Stimulated activated CD4-positive, alpha-beta T cell treated with anti-CD3 and anti-CD28 coated beads, TNF-alpha, amount 100 ng/mL, for 24 hours (primary cell): Measurements from ENCODE around the gene CNR1.
"Not testable (repeated sequence)": the region's sequence is repeated elsewhere in the genome, so short reads cannot be mapped to it uniquely, and the experiment has no call there.

ENCODE experiments used
- DNase-seq, 3 experiments: peaks; one replicate each; pipeline ENCODE4 v3.0.0-alpha.2; 2020; ENCODE audit warnings: low read depth in 3 of 3

CNR1 gene

DNA sequence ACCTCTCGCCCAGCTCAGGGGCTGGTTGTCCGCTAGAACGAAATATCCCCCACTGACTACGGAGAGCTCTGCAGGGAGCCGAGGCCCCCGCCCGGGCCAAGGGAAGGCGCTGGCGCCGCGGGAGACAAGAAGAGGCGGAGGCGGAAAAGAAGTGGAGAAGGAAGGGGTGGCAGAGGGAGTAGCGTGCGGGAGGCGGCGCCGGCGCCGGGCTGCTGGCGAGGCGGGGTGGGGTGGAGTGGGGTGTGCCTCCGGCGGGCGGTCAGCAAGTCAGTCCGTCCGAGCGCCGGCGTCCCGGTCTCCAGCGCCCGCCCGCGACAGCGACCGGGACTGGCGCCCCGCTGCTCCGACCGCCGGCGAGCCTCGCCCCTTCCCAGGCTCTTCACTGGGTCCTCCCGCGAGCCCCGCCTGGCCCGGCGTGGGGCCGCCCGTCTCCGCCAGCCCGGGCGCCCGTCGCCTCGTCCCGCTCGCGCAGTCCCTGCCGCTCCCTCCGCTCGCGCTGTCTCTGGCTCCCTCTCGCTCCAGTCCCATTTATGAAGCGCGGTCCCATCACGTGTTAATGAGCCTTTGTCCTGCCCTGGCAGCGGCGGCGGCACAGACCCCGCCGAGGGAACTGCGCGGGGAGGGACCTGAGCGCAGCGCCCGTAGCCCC, at the start of gene CNR1:
CNR1 (minus strand) TSS at position 504 of the 649 bp plus-strand sequence. CDS start 21,073 bp downstream, outside the sequence.
- peak in 1 of 3 experiments; percentile 3 for DNase-seq

DNA sequence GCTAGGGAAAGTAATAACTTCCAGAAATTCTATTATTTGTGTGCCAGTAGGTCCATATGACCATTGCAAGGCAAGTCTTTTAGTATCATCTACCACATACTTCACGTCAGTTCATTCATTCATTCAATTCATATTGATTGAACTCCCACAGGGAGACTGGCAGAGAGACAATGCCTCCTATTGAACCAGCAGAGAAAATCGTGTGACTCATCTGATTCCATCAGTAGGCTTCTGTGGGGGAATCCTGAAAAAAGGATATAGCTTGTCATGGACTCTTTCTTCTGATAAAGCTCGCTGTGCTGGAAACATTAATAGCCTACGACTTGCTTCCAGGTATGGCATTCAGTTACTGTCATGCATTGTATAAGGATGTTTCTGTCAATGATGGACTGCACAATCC, 45.3 kb upstream of the CNR1 start:
- no peak for DNase-seq

DNA sequence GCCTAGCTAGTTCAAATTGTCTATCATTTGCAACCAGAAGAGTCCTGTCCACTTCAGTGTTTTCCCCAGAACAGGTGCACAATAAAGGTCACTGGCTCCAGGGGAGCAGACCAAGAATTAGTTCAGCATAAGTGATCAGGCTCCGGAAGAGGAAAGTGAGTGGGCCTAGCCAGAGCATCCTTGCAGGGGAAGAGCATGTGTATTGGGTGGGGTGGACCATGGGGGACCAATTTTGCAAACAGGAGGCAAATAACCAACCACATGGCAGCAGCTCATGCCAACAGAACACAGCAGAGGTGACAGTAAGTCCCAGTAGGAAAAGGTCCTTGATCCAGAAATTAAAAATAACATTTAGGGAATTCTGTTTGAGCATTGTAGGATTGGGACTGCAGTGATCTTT, 43.2 kb upstream of the CNR1 start:
- DNase-seq = no peak

DNA sequence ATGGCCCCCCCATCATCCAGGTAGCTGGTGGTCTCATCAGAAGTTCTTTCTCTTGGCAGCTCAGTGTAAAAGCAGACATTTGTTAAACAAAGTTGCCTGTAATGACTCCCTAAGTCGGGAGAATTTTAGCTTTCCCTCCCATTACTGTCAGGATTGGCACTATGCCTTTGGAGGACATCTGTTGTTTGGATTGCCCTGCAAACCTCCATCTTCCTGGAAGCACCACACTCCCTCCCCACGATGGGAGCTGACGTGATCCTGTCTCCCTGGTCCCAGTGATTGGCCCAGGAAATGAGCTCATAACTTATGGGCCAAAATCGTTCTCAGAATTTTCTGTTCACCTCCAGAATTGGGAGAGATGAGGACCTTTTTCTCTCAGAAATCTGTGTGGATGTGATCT, 42.6 kb upstream of the CNR1 start:
- no peak for DNase-seq

DNA sequence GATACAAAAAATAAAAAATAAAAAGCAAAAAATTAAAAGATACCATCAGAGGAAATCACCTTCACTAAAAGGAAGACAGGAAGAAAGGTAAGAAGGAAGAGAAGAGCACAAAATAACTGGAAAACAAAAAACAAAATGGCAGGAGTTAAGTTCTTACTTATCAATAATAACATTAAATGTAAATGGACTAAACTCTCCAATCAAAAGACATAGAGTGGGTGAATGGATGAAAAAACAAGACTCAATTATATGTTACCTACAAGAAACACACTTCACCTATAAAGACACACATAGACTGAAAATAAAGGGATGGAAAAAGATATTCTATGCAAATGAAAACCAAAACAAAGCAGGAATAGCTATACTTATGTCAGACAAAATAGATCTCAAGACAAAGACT, 35.6 kb upstream of the CNR1 start:
- DNase-seq = not testable (repeated sequence)

DNA sequence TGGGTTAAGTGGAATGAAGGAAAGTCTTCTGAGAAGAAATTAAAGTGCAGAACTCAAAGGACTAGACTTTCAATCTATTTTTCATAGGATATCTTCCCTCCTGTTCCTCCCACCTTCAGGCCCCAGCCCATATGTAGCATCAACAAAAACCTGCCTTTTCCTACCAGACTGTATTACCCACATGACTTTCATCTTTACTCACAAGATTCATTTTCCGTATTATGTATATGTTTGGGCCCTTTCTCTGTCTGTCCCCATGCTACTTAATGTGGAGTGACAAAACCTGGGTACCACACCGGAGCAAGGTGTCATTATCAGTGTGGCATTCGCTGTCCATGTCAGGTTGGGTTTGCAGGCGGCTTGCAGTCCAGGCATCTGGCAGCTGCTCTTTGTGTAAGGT, 18.8 kb upstream of the CNR1 start:
- DNase-seq = no peak

DNA sequence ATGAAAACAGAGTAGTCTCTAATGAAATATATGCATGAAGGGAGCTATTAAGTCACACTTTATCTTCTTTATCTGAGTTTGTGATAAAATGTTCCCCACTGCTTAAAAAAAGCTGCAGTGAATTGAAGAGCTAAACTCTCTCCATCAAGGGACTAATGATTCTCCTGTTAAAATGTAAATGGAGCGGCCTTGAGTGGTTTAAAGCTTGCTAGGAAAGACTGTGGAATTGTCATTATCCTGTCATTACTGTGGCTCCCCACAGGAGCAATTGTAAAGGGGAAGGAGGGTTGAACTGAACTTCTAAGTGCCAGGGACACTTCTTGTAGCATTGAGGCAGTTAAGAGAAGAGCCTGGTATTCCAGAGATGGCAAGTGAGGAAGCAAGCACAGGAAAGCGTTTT, 17.3 kb upstream of the CNR1 start:
- DNase-seq = no peak

DNA sequence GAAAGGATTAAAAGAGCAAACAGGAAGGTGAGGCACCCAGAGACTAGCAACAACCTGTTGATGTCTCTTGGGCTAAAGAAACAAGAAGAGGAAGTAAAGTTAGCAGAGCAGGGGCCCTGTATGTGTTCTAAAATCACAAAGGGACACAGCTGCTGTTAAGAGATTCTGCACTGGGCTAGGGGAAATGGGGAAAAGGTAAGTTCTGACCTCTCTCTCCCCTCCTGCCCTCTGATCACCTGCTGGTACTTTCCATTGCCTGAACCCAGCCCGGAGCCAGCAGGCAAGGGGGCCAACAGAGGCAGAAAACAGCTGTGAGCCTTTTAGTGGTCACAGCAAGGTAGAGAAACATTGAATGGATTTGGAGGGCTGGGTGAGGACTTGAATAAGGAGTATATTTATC, 13.5 kb upstream of the CNR1 start:
- no peak for DNase-seq

DNA sequence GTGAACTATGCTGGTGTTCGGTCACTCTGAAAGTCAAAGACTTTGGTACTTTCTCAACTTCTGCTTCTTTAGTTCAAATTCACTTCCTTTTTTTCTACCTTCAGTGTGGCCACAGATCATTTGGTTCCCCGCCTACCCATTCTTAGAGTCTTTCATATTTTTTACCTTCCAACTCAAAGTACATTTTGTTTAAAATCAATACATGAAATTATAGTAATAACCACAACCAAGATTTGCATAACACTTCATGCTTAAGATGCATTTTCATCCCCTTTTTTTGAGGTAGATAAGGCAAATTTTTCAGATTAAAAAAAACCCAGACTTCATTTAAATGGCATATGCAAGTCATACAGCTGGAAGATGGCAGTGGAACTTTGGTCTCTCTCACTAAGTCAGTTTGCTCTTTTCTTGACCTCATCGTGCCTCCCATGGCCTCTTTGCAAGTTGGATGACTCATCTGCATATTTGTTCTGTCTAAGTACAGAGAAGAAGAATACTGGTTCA, 11.9 kb upstream of the CNR1 start:
- DNase-seq = no peak

DNA sequence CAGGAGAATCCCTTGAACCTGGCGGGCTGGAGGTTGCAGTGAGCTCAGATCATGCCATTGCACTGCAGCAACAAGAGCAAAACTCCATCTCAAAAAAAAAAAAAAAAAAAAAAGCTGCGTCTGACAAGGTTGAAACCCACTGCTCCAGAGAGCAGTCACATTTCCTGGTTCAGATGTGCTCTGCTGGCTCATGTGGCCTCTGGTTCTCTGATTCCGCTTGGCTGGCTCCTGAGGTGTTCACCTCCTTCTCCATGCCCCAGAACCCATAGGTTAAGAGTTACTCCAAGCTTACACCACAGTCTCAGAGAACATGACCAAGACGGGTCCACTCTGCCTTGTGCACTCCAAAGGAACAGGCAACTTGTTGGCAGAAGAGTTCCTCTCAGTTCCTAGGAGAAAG, 8.8 kb upstream of the CNR1 start:
- no peak for DNase-seq

DNA sequence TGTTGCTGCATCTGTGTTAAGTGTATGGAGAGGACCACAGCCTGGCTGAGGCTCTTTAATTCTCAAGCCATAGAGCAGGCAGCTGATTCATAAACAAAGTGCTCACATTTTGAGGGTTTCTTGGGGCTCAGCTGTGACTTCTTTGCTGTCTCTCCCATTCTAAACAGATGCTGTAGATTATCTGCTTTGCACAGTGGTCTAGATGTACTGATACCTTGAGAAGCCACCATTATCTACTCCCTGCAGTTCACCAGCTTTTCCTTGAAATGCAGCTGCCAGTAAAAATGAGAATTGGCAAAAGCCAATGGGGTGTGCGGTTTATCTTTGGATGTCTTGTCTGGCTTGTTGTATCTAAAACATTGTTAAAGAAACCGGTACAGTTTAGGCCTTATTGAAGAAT, 5.2 kb upstream of the CNR1 start:
- no peak for DNase-seq

DNA sequence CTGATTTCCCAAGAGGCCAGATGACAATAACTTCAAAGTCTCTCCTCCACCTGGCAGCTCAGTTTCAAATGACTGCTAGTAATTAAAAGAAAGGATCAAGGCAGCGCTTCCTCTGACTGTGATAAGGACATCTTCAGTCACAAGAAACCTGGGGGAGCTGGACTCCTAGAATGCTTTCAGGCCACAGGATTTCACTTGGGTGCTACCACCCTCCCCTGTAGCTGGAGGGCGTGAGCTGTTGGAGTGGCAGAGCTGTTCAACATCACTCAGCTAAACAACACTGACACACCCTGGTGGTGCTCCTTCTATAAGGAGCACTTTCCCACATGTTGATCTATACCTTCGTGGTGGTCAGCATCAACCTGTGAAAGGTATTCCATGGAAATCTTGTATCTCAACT, 2.2 kb upstream of the CNR1 start:
- DNase-seq = no peak

DNA sequence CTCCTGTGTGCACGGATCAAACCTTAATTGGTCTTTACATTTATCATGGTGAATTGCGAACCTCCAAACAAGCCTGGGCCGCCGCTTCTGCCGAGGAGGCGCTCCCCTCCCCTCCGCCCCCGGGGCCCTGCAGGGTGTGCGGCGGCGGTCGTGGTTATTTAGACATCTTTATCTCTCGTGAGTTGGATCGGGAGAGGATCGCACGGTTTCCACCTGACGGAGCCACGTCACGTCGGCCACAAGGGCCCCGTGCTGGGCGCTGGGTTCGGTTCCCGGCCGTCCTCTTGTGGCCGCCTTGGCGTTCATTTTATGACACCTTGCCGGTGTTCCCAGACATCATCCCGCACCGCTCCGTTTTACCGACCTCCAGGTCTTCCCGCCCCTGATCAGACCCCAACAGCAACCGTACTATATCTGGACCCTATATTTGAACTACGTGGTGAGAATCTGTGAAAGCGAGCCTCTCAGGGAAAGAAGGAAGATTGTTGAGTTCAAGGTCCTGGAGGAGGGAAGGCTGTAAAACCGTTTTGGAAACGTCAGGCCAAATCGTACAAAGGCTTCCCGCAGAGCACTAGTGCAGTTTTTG, 1.3 kb upstream of the CNR1 start:
- peak in 1 of 3 experiments; percentile 7 for DNase-seq

DNA sequence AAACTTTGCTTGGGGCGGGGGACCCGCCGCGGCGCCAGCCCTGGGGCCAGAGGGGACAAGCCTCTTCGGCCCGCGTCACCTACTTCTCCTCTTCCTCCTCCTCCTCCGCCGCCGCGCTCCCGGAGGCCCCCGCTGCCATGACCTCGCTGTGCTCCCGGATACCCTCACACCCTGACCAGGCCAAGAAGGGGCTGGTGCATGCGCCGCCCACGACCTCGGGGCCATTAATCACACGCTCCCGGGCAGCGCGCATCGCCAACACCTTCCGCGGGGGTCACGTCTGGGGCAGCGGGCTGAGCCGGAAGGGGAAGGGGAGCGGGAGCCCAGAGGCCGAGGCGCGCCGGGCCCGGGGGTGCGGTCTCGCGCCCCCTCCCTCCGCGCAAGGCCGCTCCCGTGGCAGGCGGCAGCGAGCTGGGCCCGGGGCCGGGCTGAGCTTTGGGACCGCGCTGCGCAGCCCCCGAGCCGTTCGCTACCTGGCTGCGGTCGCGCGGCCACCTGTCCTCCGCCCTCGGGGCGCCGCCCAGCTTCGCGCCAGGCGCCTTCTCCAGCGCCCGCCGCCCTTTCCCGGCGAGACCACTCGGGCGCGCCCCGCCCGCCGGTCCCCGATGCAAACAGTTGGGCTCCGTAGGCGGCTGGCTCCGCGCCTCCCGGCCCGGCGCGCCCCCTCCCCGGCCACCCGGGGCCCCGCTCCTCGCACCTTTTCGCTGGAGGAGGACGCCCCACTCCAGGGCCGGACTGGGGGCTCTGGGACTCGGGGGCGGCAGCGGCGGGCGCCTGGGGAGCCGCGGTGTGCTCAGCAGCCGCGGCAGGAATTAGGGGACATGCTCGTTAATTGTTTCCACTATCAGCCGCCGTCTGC, 575 bp upstream of the CNR1 start:
- no peak for DNase-seq

DNA sequence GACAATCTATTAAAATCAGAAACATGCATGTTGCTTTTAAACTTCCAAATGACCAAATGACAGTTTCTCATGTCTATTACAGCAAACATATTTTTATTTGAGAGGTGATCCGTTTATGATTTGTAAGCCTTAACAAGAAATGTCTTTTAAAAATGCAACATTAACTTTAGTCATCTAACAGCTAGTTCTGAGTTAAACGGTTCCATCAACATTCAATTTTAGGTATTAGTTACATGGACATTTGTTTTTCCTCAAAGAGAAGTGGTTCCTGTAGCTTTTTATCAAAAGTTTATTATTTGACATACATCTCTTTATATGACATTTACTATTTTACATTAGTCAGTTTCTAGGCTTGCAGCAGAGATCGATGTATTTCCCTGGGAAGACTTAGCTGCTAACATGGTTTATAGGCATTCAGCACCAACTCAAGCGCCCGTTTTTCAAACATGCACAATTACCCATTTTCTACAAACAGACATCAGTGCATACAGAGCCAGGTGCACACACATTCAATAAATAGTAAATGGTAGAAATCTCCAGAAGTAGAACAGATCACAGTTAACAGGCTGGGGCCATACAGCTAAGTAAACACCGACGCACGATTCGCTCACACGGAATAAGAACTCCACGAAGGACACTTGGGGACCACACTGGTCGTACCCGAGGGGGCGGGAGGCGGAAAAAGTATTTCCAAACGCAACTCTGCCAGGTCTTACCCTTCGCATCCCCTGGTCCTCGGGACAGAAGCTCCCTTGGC, 882 bp downstream of the CNR1 start:
- no peak for DNase-seq

DNA sequence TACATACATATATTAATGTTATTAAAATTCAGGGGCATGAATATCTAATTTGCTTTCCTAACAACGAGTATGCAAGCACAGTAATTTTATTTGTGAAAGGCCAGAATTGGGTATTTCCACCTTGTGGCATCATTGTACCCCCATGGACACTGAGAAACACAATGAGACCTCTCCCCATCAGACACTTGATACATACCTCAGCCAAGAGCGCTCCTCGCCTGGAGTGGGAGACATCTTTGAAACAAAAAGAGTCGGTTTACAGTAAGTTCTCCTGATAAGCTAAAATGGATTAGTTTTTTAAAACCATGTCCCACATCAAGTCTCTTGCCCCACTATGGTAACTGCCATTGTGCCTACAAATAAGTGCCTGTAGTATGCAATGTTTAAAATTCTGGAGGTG, 2.1 kb downstream of the CNR1 start:
- no peak for DNase-seq

DNA sequence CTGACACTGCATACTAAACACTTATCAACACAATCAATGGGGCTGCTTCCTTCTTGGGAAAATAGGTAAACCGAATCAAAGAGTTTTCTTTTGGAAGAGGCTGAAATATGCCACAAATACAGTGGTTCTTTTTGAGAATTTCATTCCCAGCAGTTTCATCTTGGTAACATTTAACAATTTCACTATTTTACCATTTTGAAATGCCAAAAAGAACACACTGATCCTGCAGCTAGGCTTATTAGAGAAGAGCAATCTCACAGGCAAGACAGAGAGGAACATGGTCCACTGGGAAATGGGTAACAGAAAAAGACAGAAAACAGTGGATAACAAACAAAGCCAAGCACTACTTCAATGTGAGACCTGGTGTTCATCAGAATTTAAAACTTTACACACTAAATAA, 2.5 kb downstream of the CNR1 start:
- DNase-seq = no peak

DNA sequence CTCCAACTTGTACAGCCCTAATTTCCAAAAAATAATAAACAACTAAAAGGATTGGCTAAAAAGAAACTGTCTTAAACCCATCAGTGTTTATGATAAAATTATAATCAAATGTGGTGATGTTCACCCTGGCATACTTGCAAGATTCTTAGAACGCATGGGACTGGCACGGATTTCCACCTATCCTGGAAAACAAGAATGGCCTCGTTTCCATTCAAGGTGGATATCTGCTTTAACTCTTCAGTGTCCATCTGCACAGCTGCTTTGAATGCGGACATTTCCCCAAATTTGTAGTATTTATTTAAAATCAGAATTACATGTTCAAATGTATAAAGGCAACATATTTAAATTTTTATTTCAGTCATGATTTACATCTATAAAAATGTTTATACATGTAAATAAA, 4.2 kb downstream of the CNR1 start:
- no peak for DNase-seq

DNA sequence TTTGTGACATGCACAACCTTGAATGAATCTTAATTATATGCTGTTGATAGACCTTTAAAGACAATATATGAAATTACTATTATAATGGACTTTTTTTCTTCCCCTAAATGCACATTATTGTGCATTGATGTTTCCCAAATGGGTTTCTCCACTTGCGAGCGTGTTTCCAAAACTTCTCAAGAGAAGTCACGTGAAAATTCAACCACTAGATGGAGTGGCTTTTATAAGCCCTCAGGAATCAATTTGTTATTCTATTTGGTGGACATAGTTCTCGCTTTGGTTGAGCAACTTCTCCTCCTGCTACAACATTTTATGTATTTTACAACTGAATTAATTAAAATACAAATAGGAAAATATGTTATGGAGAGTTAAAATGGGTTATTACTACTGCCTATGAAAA, 9.0 kb downstream of the CNR1 start:
- no peak for DNase-seq

DNA sequence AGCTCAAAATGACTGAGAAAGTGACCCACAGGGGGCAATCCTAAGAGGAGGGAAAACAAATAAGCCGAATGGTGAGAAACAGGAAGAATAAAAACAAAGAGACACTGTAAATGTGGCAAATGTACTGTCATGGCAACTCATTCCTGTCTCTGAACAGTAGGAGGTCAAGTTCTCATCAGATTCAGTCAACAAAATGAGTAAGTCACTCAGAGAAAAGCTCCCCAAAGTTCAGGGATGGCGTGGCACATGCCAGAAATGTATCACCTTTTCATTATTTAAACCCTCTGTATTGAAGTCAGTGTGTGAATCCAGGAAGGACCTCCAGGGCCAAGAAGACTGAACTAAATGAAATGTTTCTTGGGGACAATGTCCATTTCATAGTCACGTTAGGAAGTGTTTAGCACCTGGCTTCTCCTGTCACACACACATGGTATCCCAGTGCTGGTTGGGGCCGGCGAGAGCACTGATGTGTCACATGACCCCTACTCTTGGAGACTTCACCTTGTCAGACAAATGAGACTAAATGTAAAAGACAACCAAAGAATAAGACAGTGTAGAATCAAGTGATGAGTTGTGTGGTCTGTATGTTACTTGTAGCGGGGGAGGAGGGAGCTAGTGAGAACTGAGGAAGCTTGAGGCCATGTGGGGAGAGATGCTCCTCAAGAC, 20.7 kb downstream of the CNR1 start:
- DNase-seq = no peak

DNA sequence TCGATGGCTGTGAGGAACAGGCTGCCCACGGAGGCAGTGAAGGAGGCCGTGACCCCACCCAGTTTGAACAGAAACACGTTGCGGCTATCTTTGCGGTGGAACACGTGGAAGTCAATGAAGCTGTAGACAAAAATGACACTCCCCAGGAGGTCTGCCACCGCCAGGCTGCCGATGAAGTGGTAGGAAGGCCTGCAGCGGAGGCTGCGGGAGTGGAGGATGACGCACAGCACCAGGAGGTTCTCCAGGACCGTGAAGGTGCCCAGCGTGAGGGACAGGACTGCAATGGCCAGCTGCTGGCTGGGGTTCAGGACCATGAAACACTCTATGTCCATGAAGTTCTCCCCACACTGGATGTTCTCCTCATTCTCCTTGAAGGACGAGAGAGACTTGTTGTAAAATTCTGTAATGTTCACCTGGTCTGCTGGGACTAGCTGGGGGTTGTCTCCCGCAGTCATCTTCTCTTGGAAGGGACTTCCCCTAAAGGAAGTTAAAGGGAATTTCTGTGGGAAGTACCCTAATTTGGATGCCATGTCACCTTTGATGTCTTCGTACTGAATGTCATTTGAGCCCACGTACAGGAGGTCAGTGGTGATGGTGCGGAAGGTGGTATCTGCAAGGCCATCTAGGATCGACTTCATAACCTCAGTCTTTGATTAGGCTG, 21.4 kb downstream of the CNR1 start:
- DNase-seq = no peak
